WERI-Rb-1 (cell line): ENCODE data around the gene PKNOX1.
"Not testable (repeated sequence)": the region's sequence is repeated elsewhere in the genome, so short reads cannot be mapped to it uniquely, and the experiment has no call there.

Experiments
- DNase-seq: peaks from one replicate; pipeline ENCODE4 v3.0.0-alpha.2; 2020
- H3K27ac ChIP-seq: fragments of 250-450 bp; sonication (Bioruptor Pico); 2 replicates; pipeline ENCODE4 v1.5.1; 2020; ENCODE audit warnings: mild to moderate bottlenecking, moderate library complexity
- H3K27me3 ChIP-seq: fragments of 250-450 bp; sonication (Bioruptor Pico); 2 replicates; pipeline ENCODE4 v1.5.1; 2021; ENCODE audit warnings: mild to moderate bottlenecking, low read depth, moderate library complexity; ENCODE audit not compliant: insufficient read depth, severe bottlenecking
- H3K36me3 ChIP-seq: fragments of 250-450 bp; sonication (Bioruptor Pico); 2 replicates; pipeline ENCODE4 v1.5.1; 2020; ENCODE audit warnings: mild to moderate bottlenecking, moderate library complexity
- H3K4me3 ChIP-seq: 2 replicates; pipeline ENCODE4 v1.5.1; 2011; ENCODE audit warnings: low read depth, mild to moderate bottlenecking, control low read depth, low read length
- H3K9me3 ChIP-seq: fragments of 250-450 bp; sonication (Bioruptor Pico); 2 replicates; pipeline ENCODE4 v1.5.1; 2021; ENCODE audit warnings: mild to moderate bottlenecking, moderate library complexity; ENCODE audit not compliant: severe bottlenecking
- CTCF ChIP-seq: IDR thresholded peaks from 2 replicates; pipeline ENCODE4 v1.5.1; 2011; ENCODE audit warnings: low read depth, mild to moderate bottlenecking, control low read depth, inconsistent platforms, low read length

PKNOX1 gene

GRCh38 chr21:43029785-43030184, 55.4 kb downstream of the PKNOX1 start:
- no peak for TF ChIP-seq CTCF
- peaks cover 27% of the 10 kb centered on the region for H3K36me3 ChIP-seq
- H3K27me3 ChIP-seq: no peaks in the 10 kb centered on the region
- H3K9me3 ChIP-seq: no peaks in the 10 kb centered on the region
- no peak overlapping the region for H3K27ac ChIP-seq
- H3K4me3 ChIP-seq: no peak overlapping the region
- no peak for DNase-seq

DNA sequence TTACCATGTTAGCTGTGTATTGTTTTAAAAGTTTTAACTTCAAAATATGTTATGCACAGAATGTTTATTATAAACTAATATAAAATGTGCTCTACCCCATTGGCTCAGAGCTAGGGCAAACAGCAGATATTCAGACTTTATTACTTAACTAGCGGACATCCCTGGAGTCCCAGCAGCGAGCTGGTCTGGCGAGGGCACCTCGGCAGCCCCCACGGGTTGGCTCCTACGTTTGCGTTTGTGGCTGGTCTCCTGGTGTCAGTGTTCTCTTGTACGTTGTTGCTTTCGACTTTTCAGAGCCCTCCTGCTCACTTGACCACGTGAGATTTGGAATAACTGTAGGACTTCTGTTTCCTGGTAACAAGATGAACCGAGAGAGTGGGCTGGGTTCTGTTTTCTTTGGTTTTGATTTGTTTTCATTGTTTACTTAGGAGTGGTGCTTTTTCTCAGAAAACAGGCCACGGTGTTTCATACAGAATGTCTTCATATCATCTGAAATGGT, 56.8 kb downstream of the PKNOX1 start:
- H3K9me3 ChIP-seq: no peaks in the 10 kb centered on the region
- TF ChIP-seq CTCF: no peak
- peaks cover 17% of the 10 kb centered on the region for H3K36me3 ChIP-seq
- H3K4me3 ChIP-seq: no peak overlapping the region
- DNase-seq: no peak
- no peaks in the 10 kb centered on the region for H3K27me3 ChIP-seq
- no peak overlapping the region for H3K27ac ChIP-seq

DNA sequence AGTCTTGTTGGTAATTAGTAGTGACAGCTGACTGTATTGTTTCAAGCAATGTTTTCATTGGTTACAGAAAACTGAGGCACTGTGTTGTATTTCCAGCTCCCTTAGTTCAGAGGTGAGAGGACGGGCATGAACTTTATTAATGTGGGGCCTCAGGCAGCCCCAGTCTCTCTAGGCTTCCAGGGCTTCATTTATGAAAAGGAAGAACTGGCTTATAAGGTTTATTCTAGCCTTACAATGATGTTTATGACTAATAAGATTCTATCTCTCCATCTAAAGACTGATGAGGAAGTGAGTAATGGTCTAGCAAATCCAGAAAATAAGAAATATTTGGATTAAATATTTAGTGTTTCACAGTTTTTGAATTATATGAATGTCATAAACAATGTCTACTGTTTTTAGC, 59.7 kb downstream of the PKNOX1 start:
- Histone ChIP-seq H3K27me3 (no peaks in the 10 kb centered on the region), H3K4me3 (no peak overlapping the region), H3K9me3 (no peaks in the 10 kb centered on the region), H3K27ac (no peak overlapping the region), H3K36me3 (peaks cover 9% of the 10 kb centered on the region; the same call in 1 of the 2 replicates)
- no peak for TF ChIP-seq CTCF
- no peak for DNase-seq

- no peak for TF ChIP-seq CTCF
- Histone ChIP-seq H3K9me3 (no peaks in the 10 kb centered on the region), H3K36me3 (peaks cover 9% of the 10 kb centered on the region; the same call in 1 of the 2 replicates), H3K27me3 (no peaks in the 10 kb centered on the region), H3K4me3 (no peak overlapping the region), H3K27ac (no peak overlapping the region)
- no peak for DNase-seq
These were observed 60.5 kb downstream of the PKNOX1 start for GRCh38 chr21:43034826-43035225.

DNA sequence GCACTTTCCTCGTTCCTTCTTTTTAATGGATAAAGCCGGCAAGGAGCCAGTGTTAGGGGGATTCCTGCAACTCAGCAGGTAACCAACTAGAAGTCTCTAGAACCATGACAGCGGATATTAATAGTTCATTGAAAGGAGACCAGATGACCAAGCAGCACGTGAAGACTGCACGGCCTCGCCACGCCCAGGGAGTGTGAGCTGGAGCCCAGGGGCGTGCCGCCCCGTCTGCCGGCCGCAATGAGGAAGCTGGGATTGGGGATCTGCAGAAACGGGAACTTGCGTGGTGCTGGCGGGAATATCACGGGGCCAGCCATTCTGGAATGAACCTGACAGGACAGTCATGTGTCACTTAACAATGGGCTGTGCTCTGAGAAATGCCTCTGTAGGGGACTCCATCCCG, 62.5 kb downstream of the PKNOX1 start:
- H3K27ac ChIP-seq, DNase-seq, H3K27me3 ChIP-seq, H3K36me3 ChIP-seq, H3K4me3 ChIP-seq, H3K9me3 ChIP-seq: not testable (repeated sequence)

DNA sequence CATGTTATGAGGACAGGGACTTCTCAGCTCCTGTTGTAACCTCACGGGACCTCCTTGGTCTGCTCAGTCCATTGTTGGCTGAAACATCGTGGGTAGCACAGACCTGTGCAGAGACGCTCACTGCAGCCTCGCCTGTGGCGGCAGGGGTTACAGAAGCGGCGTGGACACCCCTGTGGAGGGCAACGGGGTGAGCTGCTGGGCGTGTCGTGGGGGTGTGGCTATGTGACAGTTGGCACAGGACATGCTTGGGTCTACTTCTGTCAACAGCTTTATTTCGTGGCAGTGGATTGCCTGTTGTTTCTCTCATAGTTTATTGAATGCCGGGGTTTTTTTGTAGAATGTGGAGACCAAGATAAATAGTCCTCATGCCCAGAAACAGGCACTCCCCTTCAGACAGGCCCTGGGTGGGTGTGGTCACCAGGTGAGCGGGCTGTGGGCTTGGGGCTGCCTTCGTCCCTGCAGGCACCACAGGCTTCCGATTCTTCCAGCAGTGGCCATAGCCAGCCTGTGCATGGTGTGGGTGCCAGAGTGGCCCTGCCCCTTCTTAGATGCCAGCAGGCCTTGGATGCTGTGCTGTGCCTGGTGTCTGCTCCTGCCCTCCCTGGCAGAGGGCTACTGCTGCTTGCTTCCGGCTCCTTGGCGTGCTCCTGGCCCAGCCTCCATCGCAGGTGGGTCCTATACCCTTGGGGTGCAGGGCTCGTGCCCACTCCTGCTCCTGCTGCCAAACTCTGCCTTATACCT, 63.7 kb downstream of the PKNOX1 start:
- not testable (repeated sequence) for H3K9me3 ChIP-seq

DNA sequence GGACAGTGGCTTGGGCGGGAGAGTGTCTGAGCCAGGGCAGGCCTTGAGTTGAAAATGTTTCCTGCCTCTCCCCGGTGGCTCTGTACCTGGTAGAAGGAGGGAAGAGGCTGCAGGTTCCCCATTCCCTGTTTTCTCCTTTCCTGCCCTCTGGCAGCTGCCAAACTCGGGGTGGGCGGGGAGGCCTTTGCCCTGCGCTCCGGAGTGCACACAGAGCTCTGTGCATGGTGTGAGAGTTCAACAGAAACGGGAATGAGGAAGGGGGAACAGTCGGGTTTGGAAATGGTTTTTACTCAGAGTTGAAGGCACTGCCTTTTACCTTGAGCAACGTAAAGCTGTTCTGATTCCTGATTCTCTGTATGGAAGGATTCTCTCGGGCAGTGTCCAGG, 64.3 kb downstream of the PKNOX1 start:
- not testable (repeated sequence) for H3K27me3 ChIP-seq, DNase-seq

More for the DNA sequence above, 63.7 kb downstream of the PKNOX1 start:
- not testable (repeated sequence) for DNase-seq, H3K27me3 ChIP-seq, H3K4me3 ChIP-seq, H3K27ac ChIP-seq, H3K36me3 ChIP-seq

GRCh38 chr21:43042169-43042568, 67.8 kb downstream of the PKNOX1 start:
- not testable (repeated sequence) for H3K27ac ChIP-seq, H3K9me3 ChIP-seq, H3K27me3 ChIP-seq, DNase-seq, H3K4me3 ChIP-seq, H3K36me3 ChIP-seq

More for the DNA sequence above, 64.3 kb downstream of the PKNOX1 start:
- H3K27ac ChIP-seq, H3K36me3 ChIP-seq, H3K9me3 ChIP-seq, H3K4me3 ChIP-seq: not testable (repeated sequence)

DNA sequence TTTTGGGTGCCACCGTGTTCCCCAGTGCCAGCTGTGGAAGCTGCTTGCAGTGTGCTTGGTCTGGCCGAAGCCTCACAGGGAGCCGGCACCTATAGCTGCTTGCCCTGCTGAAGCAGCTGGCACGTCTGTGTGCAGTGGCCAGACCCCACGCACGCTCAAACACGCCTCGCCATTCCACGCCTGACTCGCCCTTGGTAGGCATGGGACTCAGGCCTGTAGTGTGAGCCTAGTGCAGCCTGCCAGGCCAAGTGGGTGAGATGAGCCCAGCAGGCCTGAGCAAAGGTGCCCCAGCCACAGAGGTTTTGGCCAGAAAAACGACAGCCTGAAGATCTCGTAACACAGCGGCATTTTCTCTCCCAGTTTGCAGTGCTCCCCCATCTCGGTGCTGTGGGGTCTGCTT, 68.9 kb downstream of the PKNOX1 start:
- not testable (repeated sequence) for H3K4me3 ChIP-seq, H3K27ac ChIP-seq, H3K27me3 ChIP-seq, H3K36me3 ChIP-seq, H3K9me3 ChIP-seq, DNase-seq

- H3K27me3 ChIP-seq, H3K27ac ChIP-seq, DNase-seq, H3K36me3 ChIP-seq, H3K9me3 ChIP-seq, H3K4me3 ChIP-seq: not testable (repeated sequence)
These were observed 70.2 kb downstream of the PKNOX1 start for GRCh38 chr21:43044547-43044946.
